Astrocyte of the cerebellum (primary cell): ENCODE results near the gene KCNJ5.

Experiments
- DNase-seq: peaks from one replicate; pipeline ENCODE4 v3.0.0-alpha.2; 2011; ENCODE audit warnings: low read depth
- H3K4me3 ChIP-seq: 2 replicates; pipeline ENCODE4 v1.5.1; 2011; ENCODE audit warnings: mild to moderate bottlenecking, low read depth, low read length, moderate library complexity
- in situ Hi-C: cut with HindIII; loops from 2 replicates; pipeline ENCODE4 v1.10.0; 2017; ENCODE audit warnings: low sequenced_read_pairs
- TF ChIP-seq, protein P1 (sequence below): IDR thresholded peaks from 2 replicates; pipeline ENCODE4 v1.5.1; 2012; ENCODE audit warnings: low read length, low read depth, moderate library complexity, mild to moderate bottlenecking; ENCODE audit errors: missing control alignments

The KCNJ5 gene

DNA sequence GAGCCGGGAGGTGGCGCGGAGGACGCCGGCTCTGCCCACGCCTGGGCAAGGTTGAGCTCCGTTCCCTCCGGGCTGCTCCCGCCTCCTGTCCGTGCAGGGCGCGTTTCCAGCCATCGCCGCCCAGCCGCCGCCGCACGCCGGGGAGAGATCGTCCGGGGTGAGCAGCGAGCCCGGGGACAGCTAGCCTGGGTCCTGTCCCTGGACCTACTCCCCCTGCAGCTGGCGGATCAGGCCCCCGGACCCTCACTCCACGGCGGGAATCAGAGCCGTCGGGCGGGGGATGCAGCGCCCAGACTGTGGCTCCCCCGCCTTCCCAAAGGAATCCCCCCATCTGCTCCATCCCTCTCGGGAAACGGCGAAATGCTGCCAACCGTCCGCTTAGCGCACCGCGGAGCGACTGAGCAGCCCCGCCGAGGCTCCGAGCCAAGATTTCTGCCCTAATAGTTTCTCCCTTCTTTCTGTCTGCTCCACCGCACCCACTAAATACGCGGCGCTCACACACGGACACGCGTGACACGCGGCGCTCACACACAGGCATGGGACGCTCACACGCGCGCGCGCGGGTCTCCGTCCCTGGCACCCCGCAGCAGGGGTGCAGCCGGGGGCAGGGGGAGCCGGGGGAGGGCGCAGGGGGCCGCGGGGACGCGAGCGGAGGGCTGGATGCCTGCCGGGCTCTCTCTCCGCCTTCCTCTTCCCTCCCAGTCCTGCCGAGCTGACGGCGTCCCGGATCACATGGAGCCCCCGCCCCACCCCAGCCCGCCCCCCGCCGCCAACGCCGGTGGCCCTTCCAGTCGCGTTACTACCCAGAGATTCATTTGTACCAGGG lies at the start of gene KCNJ5:
Gene KCNJ5 (plus strand): TSS at position 814 of the 826 bp plus-strand sequence. CDS start 19,918 bp downstream, outside the sequence.
- in situ Hi-C loops, result loop anchor here (25.0 kb wide), 1 partner anchor 447 kb away; no protein-coding TSS in a partner anchor
- H3K4me3 ChIP-seq, result peak within 1 kb of the TSS; percentile 44
- TF ChIP-seq, protein P1, sequence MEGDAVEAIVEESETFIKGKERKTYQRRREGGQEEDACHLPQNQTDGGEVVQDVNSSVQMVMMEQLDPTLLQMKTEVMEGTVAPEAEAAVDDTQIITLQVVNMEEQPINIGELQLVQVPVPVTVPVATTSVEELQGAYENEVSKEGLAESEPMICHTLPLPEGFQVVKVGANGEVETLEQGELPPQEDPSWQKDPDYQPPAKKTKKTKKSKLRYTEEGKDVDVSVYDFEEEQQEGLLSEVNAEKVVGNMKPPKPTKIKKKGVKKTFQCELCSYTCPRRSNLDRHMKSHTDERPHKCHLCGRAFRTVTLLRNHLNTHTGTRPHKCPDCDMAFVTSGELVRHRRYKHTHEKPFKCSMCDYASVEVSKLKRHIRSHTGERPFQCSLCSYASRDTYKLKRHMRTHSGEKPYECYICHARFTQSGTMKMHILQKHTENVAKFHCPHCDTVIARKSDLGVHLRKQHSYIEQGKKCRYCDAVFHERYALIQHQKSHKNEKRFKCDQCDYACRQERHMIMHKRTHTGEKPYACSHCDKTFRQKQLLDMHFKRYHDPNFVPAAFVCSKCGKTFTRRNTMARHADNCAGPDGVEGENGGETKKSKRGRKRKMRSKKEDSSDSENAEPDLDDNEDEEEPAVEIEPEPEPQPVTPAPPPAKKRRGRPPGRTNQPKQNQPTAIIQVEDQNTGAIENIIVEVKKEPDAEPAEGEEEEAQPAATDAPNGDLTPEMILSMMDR, result no peak
- DNase-seq, result no peak

DNA sequence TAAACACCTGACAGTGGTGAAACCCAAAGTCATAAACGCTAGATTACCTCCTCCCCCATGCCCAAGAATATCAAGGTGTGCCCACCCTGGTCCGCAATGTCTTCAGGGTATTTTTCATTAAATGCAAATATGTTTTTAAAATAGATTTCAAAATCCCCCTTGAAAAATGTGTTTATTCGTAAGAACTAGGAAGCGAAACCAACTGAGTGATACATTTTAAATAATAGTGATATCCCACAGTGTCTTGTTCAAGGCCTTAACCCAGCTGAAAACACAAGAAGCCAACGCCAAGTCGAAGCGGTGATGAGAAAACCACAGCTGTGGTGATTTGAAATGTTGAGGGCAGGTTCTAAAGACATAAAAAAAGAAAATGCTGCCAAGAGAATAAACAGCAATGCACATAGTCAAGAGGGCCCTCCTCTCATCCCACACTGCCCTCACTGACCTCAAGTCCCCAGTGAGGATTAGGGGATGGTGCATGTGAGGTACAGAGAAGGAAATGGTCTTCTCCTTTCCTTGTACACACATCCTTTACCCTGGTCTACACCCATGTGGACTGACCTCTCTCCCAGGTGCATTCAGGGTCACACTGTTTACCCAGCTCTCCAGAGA lies 49.6 kb upstream of the KCNJ5 start:
- TF ChIP-seq, protein P1, result no peak
- DNase-seq, result no peak
- in situ Hi-C loops, result loop anchor here (25.0 kb wide), 1 partner anchor 554 kb away; no protein-coding TSS in a partner anchor
- H3K4me3 ChIP-seq, result no peak overlapping the region

DNA sequence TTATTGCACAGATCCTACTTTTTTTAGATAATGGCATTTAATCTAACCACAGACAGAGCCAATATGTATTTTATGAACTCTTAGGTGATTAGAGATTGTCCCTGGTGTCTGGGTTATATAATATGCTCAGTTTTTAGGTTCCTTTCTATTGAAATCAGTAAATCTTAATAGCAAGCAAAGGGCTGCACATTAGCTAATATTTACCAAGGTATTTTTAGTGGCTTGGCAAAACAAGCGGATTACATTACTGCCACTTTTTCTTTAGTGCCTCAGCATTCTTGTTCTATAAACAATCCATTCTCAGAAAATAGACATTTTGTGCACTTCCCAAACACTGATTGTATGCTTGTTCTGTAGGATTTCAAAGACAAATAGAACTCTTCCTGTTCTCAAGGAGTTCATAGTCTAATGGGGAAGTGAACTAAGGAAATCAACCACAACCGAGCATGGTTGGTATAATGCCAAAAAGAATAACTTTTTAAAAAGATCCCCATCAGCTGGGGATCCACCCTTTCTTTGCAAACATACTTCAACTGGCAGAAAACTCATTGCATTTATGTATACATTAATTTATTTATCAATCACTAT lies 47.9 kb upstream of the KCNJ5 start:
- in situ Hi-C loops, result loop anchor here (25.0 kb wide), 1 partner anchor 556 kb away; no protein-coding TSS in a partner anchor
- TF ChIP-seq, protein P1, result no peak
- H3K4me3 ChIP-seq, result no peak overlapping the region
- no peak for DNase-seq

- in situ Hi-C loops, result loop anchor here (25.0 kb wide), 1 partner anchor 558 kb away; no protein-coding TSS in a partner anchor
- DNase-seq, result no peak
- TF ChIP-seq, protein P1, result no peak
- no peak overlapping the region for H3K4me3 ChIP-seq
Measured at GRCh38 chr11:128845334-128845780, 45.8 kb upstream of the KCNJ5 start.

- TF ChIP-seq, protein P1, result no peak
- in situ Hi-C loops, result loop anchor here (25.0 kb wide), 1 partner anchor 560 kb away; no protein-coding TSS in a partner anchor
- DNase-seq, result no peak
- H3K4me3 ChIP-seq, result no peak overlapping the region
Measured at GRCh38 chr11:128846985-128847384, 44.2 kb upstream of the KCNJ5 start.

GRCh38 chr11:128848815-128849455 lies 42.2 kb upstream of the KCNJ5 start:
- H3K4me3 ChIP-seq, result no peak overlapping the region
- in situ Hi-C loops, result loop anchor here (25.0 kb wide), 1 partner anchor 562 kb away; no protein-coding TSS in a partner anchor
- DNase-seq, result no peak
- TF ChIP-seq, protein P1, result peak; percentile 61
